ENCODE data around the gene UBE2QL1. TPM values are rescaled to one million over a fixed set of nuclear protein-coding genes. Genes with fewer than 3 reads are reported as not detected.

Gene UBE2QL1
- total RNA-seq, 2 donors from 2014 or later = 0.33 to 0.78 TPM

DNA sequence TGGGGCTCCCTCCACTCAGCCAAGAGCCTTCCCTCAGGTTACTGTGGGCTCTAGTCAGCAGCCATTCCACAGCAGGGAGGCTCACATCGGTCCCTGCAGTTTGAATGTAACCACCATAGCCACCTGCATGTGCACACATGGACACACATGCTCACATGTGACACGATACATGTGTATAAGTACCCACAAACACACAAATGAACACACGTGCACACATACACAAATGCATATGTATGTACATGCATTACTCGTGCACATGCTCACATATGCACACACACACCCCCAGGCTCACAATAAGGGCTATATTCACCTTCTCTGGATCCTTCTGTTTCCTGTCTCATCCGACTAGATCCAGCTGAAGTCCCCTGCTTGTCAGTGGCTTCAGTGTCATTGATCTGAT, 36.2 kb downstream of the UBE2QL1 start:
- Histone ChIP-seq H3K27ac (no peak overlapping the region), H3K4me3 (no peak overlapping the region), H3K36me3 (replicated peaks in 1 of 2; ENCODE audit: insufficient read depth in 1 of 2, low read depth in 2 of 2) (no peaks in the 10 kb centered on the region), H3K4me1 (no peaks in the 10 kb centered on the region), H3K9me3 (no peaks in the 10 kb centered on the region), H3K27me3 (no peaks in the 10 kb centered on the region)
- no peak for DNase-seq
- TF ChIP-seq, protein P1, sequence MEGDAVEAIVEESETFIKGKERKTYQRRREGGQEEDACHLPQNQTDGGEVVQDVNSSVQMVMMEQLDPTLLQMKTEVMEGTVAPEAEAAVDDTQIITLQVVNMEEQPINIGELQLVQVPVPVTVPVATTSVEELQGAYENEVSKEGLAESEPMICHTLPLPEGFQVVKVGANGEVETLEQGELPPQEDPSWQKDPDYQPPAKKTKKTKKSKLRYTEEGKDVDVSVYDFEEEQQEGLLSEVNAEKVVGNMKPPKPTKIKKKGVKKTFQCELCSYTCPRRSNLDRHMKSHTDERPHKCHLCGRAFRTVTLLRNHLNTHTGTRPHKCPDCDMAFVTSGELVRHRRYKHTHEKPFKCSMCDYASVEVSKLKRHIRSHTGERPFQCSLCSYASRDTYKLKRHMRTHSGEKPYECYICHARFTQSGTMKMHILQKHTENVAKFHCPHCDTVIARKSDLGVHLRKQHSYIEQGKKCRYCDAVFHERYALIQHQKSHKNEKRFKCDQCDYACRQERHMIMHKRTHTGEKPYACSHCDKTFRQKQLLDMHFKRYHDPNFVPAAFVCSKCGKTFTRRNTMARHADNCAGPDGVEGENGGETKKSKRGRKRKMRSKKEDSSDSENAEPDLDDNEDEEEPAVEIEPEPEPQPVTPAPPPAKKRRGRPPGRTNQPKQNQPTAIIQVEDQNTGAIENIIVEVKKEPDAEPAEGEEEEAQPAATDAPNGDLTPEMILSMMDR (IDR thresholded peaks at IDR 0.05) = no peak
- no peak for TF ChIP-seq POLR2A (IDR thresholded peaks at IDR 0.05)
- 59 to 60% methylated on average over 5 of the region's 5 CpGs for WGBS, 2 donors
- ATAC-seq = no peak
- intact Hi-C loops (cut with DNase I) = no loop called here

DNA sequence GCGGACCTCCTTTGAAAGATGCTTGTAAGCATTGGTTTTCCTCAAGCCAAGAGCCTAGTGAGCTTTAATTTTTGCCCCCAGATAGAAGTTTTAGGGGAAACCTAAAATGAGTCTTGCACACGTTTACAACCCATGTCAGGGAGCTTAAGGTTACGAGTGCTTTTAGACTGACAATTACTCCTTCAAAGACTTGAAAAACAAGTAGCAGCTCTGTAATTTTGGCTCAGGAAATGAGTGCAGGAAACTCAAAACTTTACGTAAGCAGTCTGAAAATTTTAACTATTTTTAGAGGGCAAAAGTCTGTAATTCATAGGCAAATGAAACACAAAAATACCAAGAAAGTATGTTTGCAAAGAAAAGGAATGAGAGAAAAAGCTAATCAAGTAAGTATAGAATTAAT, 36.8 kb downstream of the UBE2QL1 start:
- Histone ChIP-seq H3K4me1 (no peaks in the 10 kb centered on the region), H3K36me3 (replicated peaks in 1 of 2; ENCODE audit: insufficient read depth in 1 of 2, low read depth in 2 of 2) (no peaks in the 10 kb centered on the region), H3K4me3 (no peak overlapping the region), H3K9me3 (no peaks in the 10 kb centered on the region), H3K27ac (no peak overlapping the region), H3K27me3 (no peaks in the 10 kb centered on the region)
- ATAC-seq (no peak), DNase-seq (no peak)
- 39 to 49% methylated on average over 4 of the region's 4 CpGs for WGBS, 2 donors
- TF ChIP-seq POLR2A (IDR thresholded peaks at IDR 0.05) = no peak
- TF ChIP-seq, protein P1 (IDR thresholded peaks at IDR 0.05) = no peak
- intact Hi-C loops (cut with DNase I) = no loop called here

DNA sequence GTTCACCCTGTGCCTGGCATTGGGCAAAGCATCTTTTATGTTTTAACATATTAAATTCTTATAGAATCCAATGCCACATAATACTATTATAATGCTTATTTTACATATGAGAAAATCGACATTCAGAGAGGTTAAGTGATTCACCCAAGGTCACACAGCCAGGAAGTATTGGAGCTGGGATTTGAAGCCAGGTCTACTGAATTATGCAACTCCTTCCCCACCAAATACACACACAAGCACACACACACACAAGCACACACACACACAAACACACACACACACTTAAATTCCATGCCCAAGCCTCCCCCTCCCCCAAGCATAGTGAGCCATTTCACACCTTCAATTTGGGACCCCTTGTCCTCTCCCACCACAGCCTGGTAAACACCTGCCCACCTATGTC, 37.4 kb downstream of the UBE2QL1 start:
- TF ChIP-seq, protein P1 (IDR thresholded peaks at IDR 0.05) = no peak
- TF ChIP-seq POLR2A (IDR thresholded peaks at IDR 0.05) = no peak
- ATAC-seq = no peak
- Histone ChIP-seq H3K4me3 (no peak overlapping the region), H3K27ac (no peak overlapping the region), H3K36me3 (replicated peaks in 1 of 2; ENCODE audit: insufficient read depth in 1 of 2, low read depth in 2 of 2) (no peaks in the 10 kb centered on the region), H3K9me3 (no peaks in the 10 kb centered on the region), H3K27me3 (no peaks in the 10 kb centered on the region), H3K4me1 (no peaks in the 10 kb centered on the region)
- WGBS, 2 donors = 55 to 56% methylated on average over 1 of the region's 1 CpG
- DNase-seq = no peak
- intact Hi-C loops (cut with DNase I) = no loop called here

DNA sequence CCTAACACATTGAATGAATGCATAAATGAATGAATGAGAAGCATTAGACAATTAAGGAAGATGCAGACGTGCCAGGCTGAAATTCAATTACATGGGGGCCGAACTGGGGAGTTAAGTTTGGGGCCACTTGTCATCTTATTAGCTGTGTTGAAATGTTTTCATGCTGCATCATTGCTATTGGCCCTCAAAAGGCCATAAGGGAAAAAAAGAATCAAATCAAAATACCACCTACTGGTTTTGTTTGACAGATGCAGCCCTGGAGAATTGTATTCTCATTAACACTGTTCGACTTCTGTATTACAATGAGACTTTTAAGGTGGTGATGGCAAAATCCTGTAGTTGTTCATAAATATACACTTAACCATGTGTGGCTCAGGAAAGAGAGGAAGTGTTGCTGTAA, 38.4 kb downstream of the UBE2QL1 start:
- Histone ChIP-seq H3K27ac (no peak overlapping the region), H3K4me1 (no peaks in the 10 kb centered on the region), H3K4me3 (no peak overlapping the region), H3K36me3 (replicated peaks in 1 of 2; ENCODE audit: insufficient read depth in 1 of 2, low read depth in 2 of 2) (no peaks in the 10 kb centered on the region), H3K9me3 (no peaks in the 10 kb centered on the region), H3K27me3 (no peaks in the 10 kb centered on the region)
- 40 to 48% methylated on average over 3 of the region's 3 CpGs for WGBS, 2 donors
- intact Hi-C loops (cut with DNase I) = no loop called here
- ATAC-seq (no peak), DNase-seq (no peak)
- no peak for TF ChIP-seq POLR2A (IDR thresholded peaks at IDR 0.05)
- TF ChIP-seq, protein P1 (IDR thresholded peaks at IDR 0.05) = no peak

DNA sequence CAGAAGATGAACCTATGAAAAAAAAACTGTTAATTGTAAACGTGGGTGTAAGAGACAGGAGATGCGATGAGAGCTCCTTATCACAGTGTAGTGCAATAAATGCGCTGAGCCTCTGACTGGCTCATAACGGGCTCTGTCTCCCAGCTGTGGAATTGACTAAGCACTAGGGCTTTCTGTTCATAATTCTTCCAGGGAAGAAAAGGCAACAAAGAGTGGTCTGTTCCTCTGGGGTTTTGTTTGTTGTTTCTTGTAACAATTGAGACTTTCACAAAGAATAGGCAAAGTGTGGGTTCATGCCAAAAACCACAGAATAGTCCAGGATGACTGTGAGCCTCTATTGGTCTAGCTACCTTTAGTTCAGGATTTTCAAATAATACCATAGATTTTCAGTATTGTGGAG, 39.4 kb downstream of the UBE2QL1 start:
- Histone ChIP-seq H3K36me3 (replicated peaks in 1 of 2; ENCODE audit: insufficient read depth in 1 of 2, low read depth in 2 of 2) (no peaks in the 10 kb centered on the region), H3K27ac (no peak overlapping the region), H3K9me3 (no peaks in the 10 kb centered on the region), H3K4me1 (no peaks in the 10 kb centered on the region), H3K4me3 (no peak overlapping the region), H3K27me3 (no peaks in the 10 kb centered on the region)
- ATAC-seq (no peak), DNase-seq (no peak)
- WGBS, 2 donors = 10 to 11% methylated on average over 4 of the region's 4 CpGs
- intact Hi-C loops (cut with DNase I) = no loop called here
- no peak for TF ChIP-seq POLR2A (IDR thresholded peaks at IDR 0.05)
- TF ChIP-seq, protein P1 (IDR thresholded peaks at IDR 0.05) = no peak

Data from body of pancreas (tissue), 4 donors.